Measurements from ENCODE around the gene ITPRID2. TPM values are rescaled to one million over a fixed set of nuclear protein-coding genes. Genes with fewer than 3 reads are reported as not detected.

Gene ITPRID2
- total and polyA plus RNA-seq, 2 of the 8 experiments (the other 6 are each of a cell fraction or from before 2014, with no cell fraction given) = 1.9 to 12.6 TPM

GRCh38 chr2:181847702-181848101 lies 43.8 kb upstream of the ITPRID2 start:
- Histone ChIP-seq H3K4me1 (replicated peaks in 1 of 4; ENCODE audit: control insufficient read depth in 3 of 4, insufficient read depth in 4 of 4, low read length in 3 of 4) (peaks cover 0 to 6% (median 1%) of the 10 kb centered on the region in 4 experiments; a peak in 1 of 7 replicates), H2BK5ac (ENCODE audit: low read depth, low read length) (no peak overlapping the region), H3K79me1 (ENCODE audit: low read depth, low read length) (no peaks in the 10 kb centered on the region), H3K9me3 (ENCODE audit: insufficient read depth in 2 of 2, low read depth in 1 of 2, low read length in 1 of 2) (no peaks in the 10 kb centered on the region), H3K4me2 (ENCODE audit: insufficient read depth in 1 of 2, low read depth in 2 of 2, low read length in 2 of 2) (no peak overlapping the region), H3K4me3 (ENCODE audit: extremely low read depth in 1 of 4, insufficient read depth in 2 of 4, low read depth in 3 of 4, low read length in 4 of 4) (no peak overlapping the region), H3K23me2 (ENCODE audit: low read depth, low read length) (no peaks in the 10 kb centered on the region), H2AFZ (ENCODE audit: low read length) (no peak overlapping the region), H3K27me3 (replicated peaks in 1 of 4; ENCODE audit: control insufficient read depth in 3 of 4, extremely low read depth in 1 of 4, insufficient read depth in 3 of 4, low read length in 3 of 4) (no peaks in the 10 kb centered on the region), H2BK12ac (ENCODE audit: low read depth, low read length) (no peak overlapping the region), H3K9ac (replicated peaks in 1 of 4; ENCODE audit: extremely low read depth in 1 of 4, low read depth in 3 of 4, low read length in 3 of 4) (no peak overlapping the region), H2BK15ac (ENCODE audit: low read length) (no peak overlapping the region), H3K36me3 (ENCODE audit: control insufficient read depth in 2 of 4, insufficient read depth in 4 of 4, low read length in 3 of 4) (no peaks in the 10 kb centered on the region), H2BK120ac (replicated peaks; ENCODE audit: low read depth, low read length) (no peak overlapping the region), H3K56ac (replicated peaks; ENCODE audit: insufficient read length, low read depth, low read length) (no peak overlapping the region), H3K4ac (replicated peaks; ENCODE audit: insufficient read length, low read depth, low read length) (no peak overlapping the region), H2BK20ac (ENCODE audit: low read length) (no peak overlapping the region), H2AK5ac (ENCODE audit: low read depth, low read length) (no peak overlapping the region), H4K91ac (replicated peaks; ENCODE audit: insufficient read length, low read length) (no peak overlapping the region), H4K5ac (ENCODE audit: insufficient read length, low read depth, low read length) (no peak overlapping the region), H3K23ac (ENCODE audit: insufficient read length) (no peak overlapping the region), H4K8ac (ENCODE audit: extremely low read depth, insufficient read depth, low read length) (no peak overlapping the region), H4K20me1 (replicated peaks in 1 of 2; ENCODE audit: control insufficient read depth in 1 of 2, insufficient read depth in 2 of 2, low read length in 2 of 2) (no peaks in the 10 kb centered on the region), H3K79me2 (ENCODE audit: control insufficient read depth in 1 of 2, insufficient read depth in 2 of 2, low read length in 2 of 2) (no peaks in the 10 kb centered on the region), H3K14ac (ENCODE audit: insufficient read length) (no peak overlapping the region), H3K18ac (ENCODE audit: extremely low read depth, low read length) (no peak overlapping the region), H3K27ac (ENCODE audit: low read depth, low read length) (no peak overlapping the region)
- ChIA-PET POLR2A (ENCODE audit: partially characterized antibody) (no interaction called here), CTCF (ENCODE audit: partially characterized antibody) (interaction anchor here (1.1 kb wide), 1 partner anchor 105 kb away, joined by 4 read pairs; no protein-coding TSS in a partner anchor)
- 94% methylated on average over 2 of the region's 2 CpGs; no CpG with 5 or more reads in 1 of the 2 experiments for WGBS, 2 experiments (ENCODE audit: extremely low coverage in 1 of 2, insufficient coverage in 1 of 2, insufficient read length in 1 of 2, insufficient replicate concordance in 2 of 2, low coverage in 1 of 2, low lambda C conversion rate in 2 of 2, missing lambda C conversion rate in 1 of 2)
- TF ChIP-seq SIN3A (conservative IDR thresholded peaks at IDR 0.05 in 1 of 2, IDR thresholded peaks at IDR 0.05 in 1 of 2; ENCODE audit: low read depth in 1 of 2, low read length in 2 of 2) (no peak), SRF (IDR thresholded peaks at IDR 0.05; ENCODE audit: low read depth, low read length) (no peak), TEAD4 (IDR thresholded peaks at IDR 0.05; ENCODE audit: low read depth, low read length) (no peak), KDM1A (IDR thresholded peaks at IDR 0.05; ENCODE audit: borderline replicate concordance, low read length) (no peak), ASH2L (IDR thresholded peaks at IDR 0.05; ENCODE audit: low read length) (no peak), SUZ12 (IDR thresholded peaks at IDR 0.05; ENCODE audit: low read length) (no peak), BRCA1 (IDR thresholded peaks at IDR 0.05; ENCODE audit: low read depth, low read length) (no peak), CEBPB (IDR thresholded peaks at IDR 0.05; ENCODE audit: low read depth, low read length) (no peak)
- DNase-seq (ENCODE audit: low read depth in 1 of 2, low spot score in 2 of 2) (no peak), FAIRE-seq (no peak)

Measured in H1 (cell line).